HepG2 (cell line): ENCODE results near the gene ZFP36. TPM values are rescaled to one million over a fixed set of nuclear protein-coding genes. Genes with fewer than 3 reads are reported as not detected.

ENCODE experiments used
- CREB1 ChIP-seq, 2 experiments: fragments of 450-650 bp in 1 of 2; IDR thresholded peaks; 2 replicates each; pipeline ENCODE4 v1.6.1; 2016 to 2017; ENCODE audit warnings: control low read depth in 1 of 2, mild to moderate bottlenecking in 1 of 2, missing compliant biosample characterization in 1 of 2, missing genetic modification characterization in 1 of 2
- MAZ ChIP-seq, 2 experiments: sonication (generic) in 1 of 2; formaldehyde crosslinking in 1 of 2; IDR thresholded peaks; 2 replicates each; pipeline versions ENCODE4 v1.5.0 to v1.6.1; 2012 to 2020; ENCODE audit warnings: low read depth in 2 of 2, mild to moderate bottlenecking in 2 of 2, borderline replicate concordance in 1 of 2, improper control_type of control experiment in 1 of 2, low read length in 1 of 2, missing genetic modification reagents in 1 of 2, moderate library complexity in 1 of 2
- MED1 ChIP-seq: sonication (generic); formaldehyde crosslinking; IDR thresholded peaks from 2 replicates; pipeline ENCODE4 v1.4.0; 2020; ENCODE audit warnings: missing genetic modification reagents
- MEF2D ChIP-seq: sonication (generic); formaldehyde crosslinking; IDR thresholded peaks from 2 replicates; pipeline ENCODE4 v1.5.1; 2020; ENCODE audit warnings: mild to moderate bottlenecking, missing genetic modification reagents
- NCOA2 ChIP-seq: sonication (generic); formaldehyde crosslinking; IDR thresholded peaks from 2 replicates; pipeline ENCODE4 v1.8.0; 2022; ENCODE audit warnings: inconsistent platforms
- NR2C2 ChIP-seq: sonication (generic); formaldehyde crosslinking; IDR thresholded peaks from 2 replicates; pipeline ENCODE4 v1.4.0; 2020; ENCODE audit warnings: missing genetic modification reagents, mild to moderate bottlenecking, moderate library complexity, borderline replicate concordance
- PAWR ChIP-seq: sonication (generic); formaldehyde crosslinking; IDR thresholded peaks from 2 replicates; pipeline ENCODE4 v1.4.0; 2020; ENCODE audit warnings: missing genetic modification reagents, mild to moderate bottlenecking, borderline replicate concordance
- RARA ChIP-seq: IDR thresholded peaks from 2 replicates; pipeline ENCODE4 v1.6.1; 2016; ENCODE audit warnings: missing genetic modification reagents, missing compliant biosample characterization
- RBFOX2 ChIP-seq: fragments of 200-400 bp; formaldehyde crosslinking; IDR thresholded peaks from 2 replicates; pipeline ENCODE4 v1.6.1; 2017; ENCODE audit warnings: low read depth, mild to moderate bottlenecking, low read length
- SMAD1 ChIP-seq: sonication (generic); formaldehyde crosslinking; IDR thresholded peaks from 2 replicates; pipeline ENCODE4 v1.4.0; 2020; ENCODE audit warnings: missing genetic modification reagents, low read depth, mild to moderate bottlenecking, borderline replicate concordance
- SOX5 ChIP-seq: IDR thresholded peaks from 2 replicates; pipeline ENCODE4 v1.6.1; 2016; ENCODE audit warnings: borderline replicate concordance
- SPEN ChIP-seq: sonication (generic); formaldehyde crosslinking; IDR thresholded peaks from 2 replicates; pipeline ENCODE4 v1.5.1; 2020; ENCODE audit warnings: low read depth, mild to moderate bottlenecking, missing genetic modification reagents
- SRY ChIP-seq: sonication (generic); formaldehyde crosslinking; IDR thresholded peaks from 2 replicates; pipeline ENCODE4 v1.8.0; 2022; ENCODE audit warnings: mild to moderate bottlenecking, missing genetic modification reagents
- TBL1XR1 ChIP-seq: fragments of 150-350 bp; IDR thresholded peaks from 2 replicates; pipeline ENCODE4 v1.6.1; 2014; ENCODE audit warnings: borderline replicate concordance, low read length; ENCODE audit not compliant: partially characterized antibody
- TRIM24 ChIP-seq: sonication (generic); formaldehyde crosslinking; IDR thresholded peaks from 2 replicates; pipeline ENCODE4 v1.8.0; 2022; ENCODE audit warnings: mild to moderate bottlenecking, missing genetic modification reagents
- ZFP82 ChIP-seq: sonication (generic); formaldehyde crosslinking; IDR thresholded peaks from 2 replicates; pipeline ENCODE4 v1.5.1; 2020; ENCODE audit warnings: mild to moderate bottlenecking, missing genetic modification reagents, borderline replicate concordance
- ZNF138 ChIP-seq: sonication (generic); formaldehyde crosslinking; IDR thresholded peaks from 2 replicates; pipeline ENCODE4 v1.5.0; 2020; ENCODE audit warnings: mild to moderate bottlenecking, low read depth, missing genetic modification reagents
- ZNF607 ChIP-seq: sonication (generic); formaldehyde crosslinking; IDR thresholded peaks from 2 replicates; pipeline ENCODE4 v1.5.1; 2020; ENCODE audit warnings: missing genetic modification reagents, mild to moderate bottlenecking, borderline replicate concordance
- ZNF775 ChIP-seq: sonication (generic); formaldehyde crosslinking; IDR thresholded peaks from 2 replicates; pipeline ENCODE4 v1.4.0; 2020; ENCODE audit warnings: missing genetic modification reagents, mild to moderate bottlenecking, moderate library complexity, borderline replicate concordance
- ZNF800 ChIP-seq: sonication (generic); formaldehyde crosslinking; IDR thresholded peaks from 2 replicates; pipeline ENCODE4 v1.4.0; 2020; ENCODE audit warnings: missing genetic modification reagents
- polyA plus RNA-seq, 8 experiments: library from polyadenylated mRNA; depleted of rRNA in 3 of 8; stranded (reverse) in 7 of 8; unstranded in 1 of 8; fragments of >200 nt; fragmentation: Illumina TruSeq in 4 of 8; extraction: Trizol in 4 of 8; gene quantifications; 2 replicates each; pipeline versions ENCODE4 v1.2.1 to v1.2.3, GENCODE V29; 2011 to 2016; ENCODE audit warnings: low read depth in 4 of 8, missing spikeins in 1 of 8, mixed read lengths in 1 of 8; ENCODE audit not compliant: insufficient read depth in 1 of 8
- total RNA-seq, 5 experiments: library from RNA; depleted of rRNA; stranded (reverse); fragments of >200 nt; fragmentation: Illumina TruSeq; extraction: Trizol; gene quantifications; 2 replicates each; pipeline ENCODE4 v1.2.3, GENCODE V29; 2016; ENCODE audit warnings: low read depth in 1 of 5
- TF ChIP-seq, protein P1 (sequence below): sonication (generic); formaldehyde crosslinking; IDR thresholded peaks from 2 replicates; pipeline ENCODE4 v1.5.0; 2020; ENCODE audit warnings: mild to moderate bottlenecking, missing genetic modification reagents
- TF ChIP-seq, protein P2 (sequence below): sonication (generic); formaldehyde crosslinking; conservative IDR thresholded peaks from 2 replicates; pipeline ENCODE4 v1.4.0; 2020; ENCODE audit warnings: mild to moderate bottlenecking, missing genetic modification reagents, moderate library complexity

ZFP36 gene
- total and polyA plus RNA-seq, 2 of the 13 experiments (the other 11 are each of a cell fraction or from before 2014, with no cell fraction given) = 1.4 to 1.7 TPM

DNA sequence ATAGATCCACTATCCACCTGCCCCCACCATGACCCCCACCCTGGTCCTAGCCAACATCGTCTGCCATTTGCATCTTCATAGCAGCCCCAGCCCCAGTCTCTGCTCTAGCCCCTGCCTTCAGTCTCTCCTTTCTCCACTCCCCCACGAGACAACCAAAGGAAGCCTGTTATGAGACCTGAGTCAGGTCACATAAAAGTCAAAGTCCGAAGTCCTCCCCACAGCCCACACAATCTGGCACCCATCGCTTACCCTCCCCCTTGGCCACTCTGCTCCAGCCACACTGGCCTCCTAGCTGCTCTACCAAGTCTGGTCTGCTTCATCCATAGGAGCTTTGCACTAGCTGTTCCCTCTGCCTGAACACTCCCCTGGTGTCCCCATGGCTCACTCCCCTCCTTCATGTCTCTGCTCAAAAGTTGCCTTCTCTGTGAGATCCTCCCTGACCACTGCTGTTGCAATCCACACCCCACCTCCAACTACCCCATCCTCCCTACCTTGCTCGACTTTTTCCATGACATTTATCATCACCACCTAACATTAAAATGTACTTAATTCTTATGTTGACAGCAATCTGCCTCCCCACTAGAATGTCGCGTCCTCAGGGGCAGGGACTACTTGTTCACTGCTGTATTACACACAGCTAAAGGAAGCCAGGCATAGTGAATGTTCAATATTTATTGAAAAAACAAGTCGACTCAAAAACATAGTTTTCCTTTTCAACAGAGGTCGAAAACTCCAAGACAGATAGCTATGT, 4.6 kb downstream of the ZFP36 start (continued):
- peak; percentile 99 for TF ChIP-seq RARA (CRISPR knock-in tag)
- 0 out of 2 replicates have a peak, but pooled peaks have one; percentile 21 for TF ChIP-seq SMAD1 (CRISPR knock-in tag)
- peak; percentile 69 for TF ChIP-seq NR2C2 (CRISPR knock-in tag)
- no peak for TF ChIP-seq ZNF775 (CRISPR knock-in tag)
- peak; percentile 86 for TF ChIP-seq MED1 (CRISPR knock-in tag)
- TF ChIP-seq, protein P1, sequence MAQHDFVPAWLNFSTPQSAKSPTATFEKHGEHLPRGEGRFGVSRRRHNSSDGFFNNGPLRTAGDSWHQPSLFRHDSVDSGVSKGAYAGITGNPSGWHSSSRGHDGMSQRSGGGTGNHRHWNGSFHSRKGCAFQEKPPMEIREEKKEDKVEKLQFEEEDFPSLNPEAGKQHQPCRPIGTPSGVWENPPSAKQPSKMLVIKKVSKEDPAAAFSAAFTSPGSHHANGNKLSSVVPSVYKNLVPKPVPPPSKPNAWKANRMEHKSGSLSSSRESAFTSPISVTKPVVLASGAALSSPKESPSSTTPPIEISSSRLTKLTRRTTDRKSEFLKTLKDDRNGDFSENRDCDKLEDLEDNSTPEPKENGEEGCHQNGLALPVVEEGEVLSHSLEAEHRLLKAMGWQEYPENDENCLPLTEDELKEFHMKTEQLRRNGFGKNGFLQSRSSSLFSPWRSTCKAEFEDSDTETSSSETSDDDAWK = no peak
- peak; percentile 35; the same call in 1 of the 2 replicates for TF ChIP-seq ZNF607 (CRISPR knock-in tag)
- 0 out of 2 replicates have a peak, but pooled peaks have one; percentile 25 for TF ChIP-seq MEF2D (CRISPR knock-in tag)
- TF ChIP-seq SPEN = peak; percentile 32; the same call in 1 of the 2 replicates
- TF ChIP-seq, protein P2, sequence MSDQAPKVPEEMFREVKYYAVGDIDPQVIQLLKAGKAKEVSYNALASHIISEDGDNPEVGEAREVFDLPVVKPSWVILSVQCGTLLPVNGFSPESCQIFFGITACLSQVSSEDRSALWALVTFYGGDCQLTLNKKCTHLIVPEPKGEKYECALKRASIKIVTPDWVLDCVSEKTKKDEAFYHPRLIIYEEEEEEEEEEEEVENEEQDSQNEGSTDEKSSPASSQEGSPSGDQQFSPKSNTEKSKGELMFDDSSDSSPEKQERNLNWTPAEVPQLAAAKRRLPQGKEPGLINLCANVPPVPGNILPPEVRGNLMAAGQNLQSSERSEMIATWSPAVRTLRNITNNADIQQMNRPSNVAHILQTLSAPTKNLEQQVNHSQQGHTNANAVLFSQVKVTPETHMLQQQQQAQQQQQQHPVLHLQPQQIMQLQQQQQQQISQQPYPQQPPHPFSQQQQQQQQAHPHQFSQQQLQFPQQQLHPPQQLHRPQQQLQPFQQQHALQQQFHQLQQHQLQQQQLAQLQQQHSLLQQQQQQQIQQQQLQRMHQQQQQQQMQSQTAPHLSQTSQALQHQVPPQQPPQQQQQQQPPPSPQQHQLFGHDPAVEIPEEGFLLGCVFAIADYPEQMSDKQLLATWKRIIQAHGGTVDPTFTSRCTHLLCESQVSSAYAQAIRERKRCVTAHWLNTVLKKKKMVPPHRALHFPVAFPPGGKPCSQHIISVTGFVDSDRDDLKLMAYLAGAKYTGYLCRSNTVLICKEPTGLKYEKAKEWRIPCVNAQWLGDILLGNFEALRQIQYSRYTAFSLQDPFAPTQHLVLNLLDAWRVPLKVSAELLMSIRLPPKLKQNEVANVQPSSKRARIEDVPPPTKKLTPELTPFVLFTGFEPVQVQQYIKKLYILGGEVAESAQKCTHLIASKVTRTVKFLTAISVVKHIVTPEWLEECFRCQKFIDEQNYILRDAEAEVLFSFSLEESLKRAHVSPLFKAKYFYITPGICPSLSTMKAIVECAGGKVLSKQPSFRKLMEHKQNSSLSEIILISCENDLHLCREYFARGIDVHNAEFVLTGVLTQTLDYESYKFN (CRISPR knock-in tag) = peak; percentile 90
- peak; percentile 59; the same call in 1 of the 2 replicates for TF ChIP-seq TRIM24 (CRISPR knock-in tag)
- TF ChIP-seq SOX5 (CRISPR knock-in tag) = peak; percentile 40; the same call in 1 of the 2 replicates
- peak; percentile 74 for TF ChIP-seq TBL1XR1
- TF ChIP-seq ZFP82 = peak; percentile 24; the same call in 1 of the 2 replicates
- no peak for TF ChIP-seq ZNF138 (CRISPR knock-in tag)
- peak; percentile 34; the same call in 1 of the 2 replicates for TF ChIP-seq NCOA2
- no peak for TF ChIP-seq RBFOX2
- peak; percentile 73; the same call in 1 of the 2 replicates for TF ChIP-seq SRY (CRISPR knock-in tag)
- no peak for TF ChIP-seq PAWR (CRISPR knock-in tag)
- no peak for TF ChIP-seq MAZ (IDR thresholded peaks at IDR 0.05; ENCODE audit: borderline replicate concordance, low read depth, low read length)
- TF ChIP-seq MAZ (CRISPR knock-in tag; IDR thresholded peaks at IDR 0.05; ENCODE audit: low read depth) = 0 out of 2 replicates have a peak, but pooled peaks have one; percentile 2
- TF ChIP-seq CREB1 (IDR thresholded peaks at IDR 0.05) = no peak
- TF ChIP-seq CREB1 (CRISPR knock-in tag; IDR thresholded peaks at IDR 0.05) = no peak
- TF ChIP-seq ZNF800 (CRISPR knock-in tag) = 0 out of 2 replicates have a peak, but pooled peaks have one; percentile 1
